ENCODE data around the gene GFAP. TPM values are rescaled to one million over a fixed set of nuclear protein-coding genes. Genes with fewer than 3 reads are reported as not detected.

Gene GFAP
- total RNA-seq, 1 experiment from 2014 or later: not detected

DNA sequence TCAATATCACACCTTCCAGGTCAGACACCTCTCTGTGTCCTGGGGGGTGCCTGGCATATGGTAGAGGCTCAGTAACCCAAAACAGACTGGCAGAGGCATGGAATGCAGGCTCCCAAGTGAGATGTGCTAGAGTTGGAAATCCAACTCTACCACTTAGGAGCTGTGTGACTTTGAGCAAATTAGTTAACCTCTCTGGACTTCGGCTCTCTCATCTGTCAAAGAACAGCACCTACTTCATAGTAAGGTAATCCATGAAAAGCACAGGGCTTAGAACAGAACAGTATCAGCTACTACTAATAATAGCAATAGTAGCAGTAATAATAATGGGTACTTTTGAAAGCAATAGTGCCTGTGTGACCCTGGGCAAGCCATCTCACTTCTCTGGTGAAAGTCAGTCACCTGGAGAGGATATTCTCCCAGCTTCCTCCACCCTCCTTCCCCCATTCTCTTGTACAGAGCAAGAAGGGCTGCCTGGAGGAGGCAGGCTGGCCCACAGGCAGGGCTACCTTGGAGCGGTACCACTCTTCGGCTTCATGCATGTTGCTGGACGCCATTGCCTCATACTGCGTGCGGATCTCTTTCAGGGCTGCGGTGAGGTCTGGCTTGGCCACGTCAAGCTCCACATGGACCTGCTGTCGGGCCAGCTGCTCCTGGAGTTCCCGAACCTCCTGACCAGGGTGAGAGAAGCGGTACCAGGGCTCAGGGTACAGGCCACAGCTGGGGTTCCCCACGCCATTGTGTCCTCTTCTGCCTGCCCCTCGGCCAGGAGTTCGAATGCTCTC, 2.3 kb downstream of the GFAP start:
- Histone ChIP-seq H3K27me3 (replicated peaks; ENCODE audit: insufficient read depth, low read depth, low read length, poor library complexity) (no peaks in the 10 kb centered on the region), H3K4me3 (ENCODE audit: low read depth, low read length, poor library complexity, severe bottlenecking) (no peak overlapping the region), H3K4me1 (ENCODE audit: insufficient read depth, low read length, poor library complexity, severe bottlenecking) (no peaks in the 10 kb centered on the region), H3K27ac (ENCODE audit: low read depth, low read length, poor library complexity, severe bottlenecking) (no peak overlapping the region), H3K36me3 (ENCODE audit: insufficient read depth, low read length, poor library complexity, severe bottlenecking) (no peaks in the 10 kb centered on the region), H3K9me3 (ENCODE audit: low read depth, low read length, poor library complexity, severe bottlenecking) (no peaks in the 10 kb centered on the region)
- intact Hi-C loops (cut with micrococcal nuclease; ENCODE audit: unreplicated experiment): no loop called here
- TF ChIP-seq, protein P1, sequence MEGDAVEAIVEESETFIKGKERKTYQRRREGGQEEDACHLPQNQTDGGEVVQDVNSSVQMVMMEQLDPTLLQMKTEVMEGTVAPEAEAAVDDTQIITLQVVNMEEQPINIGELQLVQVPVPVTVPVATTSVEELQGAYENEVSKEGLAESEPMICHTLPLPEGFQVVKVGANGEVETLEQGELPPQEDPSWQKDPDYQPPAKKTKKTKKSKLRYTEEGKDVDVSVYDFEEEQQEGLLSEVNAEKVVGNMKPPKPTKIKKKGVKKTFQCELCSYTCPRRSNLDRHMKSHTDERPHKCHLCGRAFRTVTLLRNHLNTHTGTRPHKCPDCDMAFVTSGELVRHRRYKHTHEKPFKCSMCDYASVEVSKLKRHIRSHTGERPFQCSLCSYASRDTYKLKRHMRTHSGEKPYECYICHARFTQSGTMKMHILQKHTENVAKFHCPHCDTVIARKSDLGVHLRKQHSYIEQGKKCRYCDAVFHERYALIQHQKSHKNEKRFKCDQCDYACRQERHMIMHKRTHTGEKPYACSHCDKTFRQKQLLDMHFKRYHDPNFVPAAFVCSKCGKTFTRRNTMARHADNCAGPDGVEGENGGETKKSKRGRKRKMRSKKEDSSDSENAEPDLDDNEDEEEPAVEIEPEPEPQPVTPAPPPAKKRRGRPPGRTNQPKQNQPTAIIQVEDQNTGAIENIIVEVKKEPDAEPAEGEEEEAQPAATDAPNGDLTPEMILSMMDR (conservative IDR thresholded peaks at IDR 0.05; ENCODE audit: low read depth, low read length): no peak
- no peak for TF ChIP-seq EZH2 (IDR thresholded peaks at IDR 0.05; ENCODE audit: borderline replicate concordance, low read depth, low read length, poor library complexity, severe bottlenecking)
- BruUV-seq (replicated peaks): no TSS peak
- no peak for DNase-seq (ENCODE audit: low spot score)
- ChIA-PET POLR2A (ENCODE audit: low non-redundant PET) (no interaction called here), CTCF (interaction anchor here (0.7 kb wide), 1 partner anchor 14 kb away, joined by 4 read pairs; the partner anchor contains the start of gene EFTUD2)

DNA sequence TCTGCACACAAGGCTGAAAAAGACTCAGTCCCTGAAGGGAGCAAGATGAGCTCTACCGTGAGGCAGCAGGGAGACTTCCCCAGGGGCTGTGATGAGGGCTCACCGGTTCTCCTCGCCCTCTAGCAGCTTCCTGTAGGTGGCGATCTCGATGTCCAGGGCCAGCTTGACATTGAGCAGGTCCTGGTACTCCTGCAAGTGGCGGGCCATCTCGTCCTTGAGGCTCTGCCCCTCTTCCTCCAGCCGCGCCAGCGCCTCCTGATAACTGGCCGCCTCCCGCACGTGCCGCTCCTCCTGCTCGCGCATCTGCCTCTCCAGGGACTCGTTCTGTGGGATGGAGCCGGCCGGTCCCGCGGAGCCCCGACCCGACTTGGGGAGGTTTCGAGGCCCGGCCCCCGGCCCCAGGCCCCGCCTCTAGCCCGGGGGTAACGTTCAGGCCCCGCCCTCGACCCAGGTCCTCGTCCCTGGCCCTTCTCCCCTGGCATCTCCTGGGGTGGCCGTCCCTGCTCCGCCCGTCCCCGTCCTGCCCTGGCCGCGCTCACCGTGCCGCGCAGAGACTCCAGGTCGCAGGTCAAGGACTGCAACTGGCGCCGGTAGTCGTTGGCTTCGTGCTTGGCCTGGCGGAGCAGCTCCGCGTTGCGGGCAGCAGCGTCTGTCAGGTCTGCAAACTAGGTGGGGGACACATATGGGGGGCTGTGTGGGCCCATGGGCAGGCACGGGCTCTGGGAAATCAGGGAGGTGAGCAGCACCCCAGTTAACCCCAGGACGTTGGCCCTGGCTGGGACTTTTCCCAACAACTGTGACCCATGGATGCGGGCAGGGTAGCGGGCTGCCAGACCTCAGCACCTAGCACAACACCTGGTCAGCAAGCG, 3.9 kb downstream of the GFAP start:
- TF ChIP-seq, protein P1 (conservative IDR thresholded peaks at IDR 0.05; ENCODE audit: low read depth, low read length): no peak
- no peak for TF ChIP-seq EZH2 (IDR thresholded peaks at IDR 0.05; ENCODE audit: borderline replicate concordance, low read depth, low read length, poor library complexity, severe bottlenecking)
- no peaks in the 10 kb centered on the region for H3K36me3 ChIP-seq (ENCODE audit: insufficient read depth, low read length, poor library complexity, severe bottlenecking)
- intact Hi-C loops (cut with micrococcal nuclease; ENCODE audit: unreplicated experiment): no loop called here
- DNase-seq (ENCODE audit: low spot score): peak; percentile 35
- H3K4me1 ChIP-seq (ENCODE audit: insufficient read depth, low read length, poor library complexity, severe bottlenecking): no peaks in the 10 kb centered on the region
- BruUV-seq (replicated peaks): no TSS peak
- ChIA-PET CTCF (interaction anchor here (0.6 kb wide), 1 partner anchor 201 kb away, joined by 11 read pairs; no protein-coding TSS in a partner anchor), POLR2A (ENCODE audit: low non-redundant PET) (no interaction called here)
- H3K27ac ChIP-seq (ENCODE audit: low read depth, low read length, poor library complexity, severe bottlenecking): no peak overlapping the region
- H3K27me3 ChIP-seq (replicated peaks; ENCODE audit: insufficient read depth, low read depth, low read length, poor library complexity): no peaks in the 10 kb centered on the region
- no peak overlapping the region for H3K4me3 ChIP-seq (ENCODE audit: low read depth, low read length, poor library complexity, severe bottlenecking)
- no peaks in the 10 kb centered on the region for H3K9me3 ChIP-seq (ENCODE audit: low read depth, low read length, poor library complexity, severe bottlenecking)

DNA sequence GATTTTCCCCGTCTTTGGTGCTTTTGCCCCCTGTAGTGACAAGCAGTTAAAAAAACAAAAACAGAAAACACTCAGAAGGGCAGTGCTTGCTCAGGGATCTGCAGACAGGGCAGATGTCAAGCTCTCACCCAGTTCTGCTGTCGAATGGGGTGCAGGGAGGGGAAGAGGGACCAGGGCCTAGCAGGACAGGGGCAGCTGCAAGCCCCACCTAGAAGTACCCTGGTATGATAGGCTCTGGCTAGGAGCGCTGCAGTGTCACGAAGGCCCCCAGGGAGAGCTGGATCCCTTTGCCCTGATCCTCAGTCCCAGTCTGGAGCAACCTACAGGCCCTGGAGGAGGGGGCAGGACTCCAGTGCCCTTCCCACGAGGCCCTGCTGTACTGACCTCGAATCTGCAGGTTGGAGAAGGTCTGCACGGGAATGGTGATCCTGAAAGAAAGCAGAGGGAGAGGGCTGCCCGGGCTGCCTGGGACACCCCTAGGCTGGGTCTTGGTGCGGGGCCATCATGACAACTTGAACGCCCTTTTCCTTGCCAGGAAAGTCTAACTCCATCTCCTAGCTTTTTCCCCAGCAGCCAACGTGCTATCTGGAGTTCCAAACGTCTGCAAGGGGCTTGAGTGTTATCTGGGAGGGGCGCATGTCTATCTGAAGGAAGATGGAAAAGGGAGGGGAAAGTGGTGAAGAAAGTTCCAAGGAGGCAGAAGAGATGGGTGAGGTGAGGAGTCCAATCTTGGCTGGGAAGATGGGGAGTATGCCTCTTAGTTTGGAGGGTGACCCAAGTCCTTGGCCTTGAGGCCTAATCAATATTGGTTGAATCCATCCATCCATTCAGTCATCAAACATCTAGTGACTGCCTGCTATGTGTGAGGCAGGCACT, 4.8 kb downstream of the GFAP start:
- Histone ChIP-seq H3K4me1 (ENCODE audit: insufficient read depth, low read length, poor library complexity, severe bottlenecking) (no peaks in the 10 kb centered on the region), H3K9me3 (ENCODE audit: low read depth, low read length, poor library complexity, severe bottlenecking) (no peaks in the 10 kb centered on the region), H3K4me3 (ENCODE audit: low read depth, low read length, poor library complexity, severe bottlenecking) (no peak overlapping the region), H3K27ac (ENCODE audit: low read depth, low read length, poor library complexity, severe bottlenecking) (no peak overlapping the region), H3K36me3 (ENCODE audit: insufficient read depth, low read length, poor library complexity, severe bottlenecking) (no peaks in the 10 kb centered on the region), H3K27me3 (replicated peaks; ENCODE audit: insufficient read depth, low read depth, low read length, poor library complexity) (no peaks in the 10 kb centered on the region)
- intact Hi-C loops (cut with micrococcal nuclease; ENCODE audit: unreplicated experiment): no loop called here
- TF ChIP-seq, protein P1 (conservative IDR thresholded peaks at IDR 0.05; ENCODE audit: low read depth, low read length): no peak
- TF ChIP-seq EZH2 (IDR thresholded peaks at IDR 0.05; ENCODE audit: borderline replicate concordance, low read depth, low read length, poor library complexity, severe bottlenecking): no peak
- ChIA-PET CTCF (no interaction called here), POLR2A (ENCODE audit: low non-redundant PET) (no interaction called here)
- DNase-seq (ENCODE audit: low spot score): no peak
- BruUV-seq (replicated peaks): no TSS peak
